Glutamatergic neuron (in vitro differentiated cells): ENCODE data around the gene PTPRN. TPM values are rescaled to one million over a fixed set of nuclear protein-coding genes. Genes with fewer than 3 reads are reported as not detected.

ENCODE experiments used
- DNase-seq: peaks from one replicate; pipeline ENCODE4 v3.0.0; 2022
- H3K27ac Mint-ChIP-seq: one replicate; pipeline ENCODE4 v1.8.0; 2020; ENCODE audit warnings: mild to moderate bottlenecking, mixed read lengths, inconsistent platforms; ENCODE audit not compliant: unreplicated experiment
- H3K27me3 Mint-ChIP-seq: one replicate; pipeline ENCODE4 v1.8.0; 2020; ENCODE audit warnings: mild to moderate bottlenecking, moderate library complexity, mixed read lengths, inconsistent platforms; ENCODE audit not compliant: unreplicated experiment
- H3K36me3 Mint-ChIP-seq: one replicate; pipeline ENCODE4 v1.8.0; 2020; ENCODE audit warnings: mild to moderate bottlenecking, mixed read lengths, inconsistent platforms; ENCODE audit not compliant: unreplicated experiment
- H3K4me1 Mint-ChIP-seq: one replicate; pipeline ENCODE4 v1.8.0; 2020; ENCODE audit warnings: mild to moderate bottlenecking, low read depth, mixed read lengths, inconsistent platforms; ENCODE audit not compliant: unreplicated experiment
- H3K4me3 Mint-ChIP-seq: one replicate; pipeline ENCODE4 v1.8.0; 2020; ENCODE audit warnings: mild to moderate bottlenecking, mixed read lengths, inconsistent platforms; ENCODE audit not compliant: unreplicated experiment
- H3K9me3 Mint-ChIP-seq: one replicate; pipeline ENCODE4 v1.8.0; 2020; ENCODE audit warnings: mild to moderate bottlenecking, moderate library complexity, mixed read lengths, inconsistent platforms; ENCODE audit not compliant: unreplicated experiment
- CTCF ChIP-seq: fragments of 200-600 bp; sonication (generic); IDR thresholded peaks from one replicate; pipeline ENCODE4 v1.5.0; 2021; ENCODE audit not compliant: partially characterized antibody, unreplicated experiment
- total RNA-seq: library from RNA; stranded (reverse); fragmentation: NEBNext Ultra II Directional; extraction: Animal tissue kit (Norgen Biotek cat#: 25700); gene quantifications from one replicate; pipeline ENCODE4 v1.2.1, GENCODE V29; 2021; ENCODE audit not compliant: unreplicated experiment

The PTPRN gene
- total RNA-seq, 1 donor from 2014 or later, result 104 TPM

GRCh38 chr2:219285373-219285735, 23.8 kb downstream of the PTPRN start:
- Mint-ChIP-seq H3K4me1 (peaks cover 24% of the 10 kb centered on the region), H3K27ac (peak overlapping the region; percentile 41), H3K4me3 (peak overlapping the region; percentile 55), H3K36me3 (no peaks in the 10 kb centered on the region), H3K27me3 (peaks cover 1% of the 10 kb centered on the region), H3K9me3 (peaks cover 3% of the 10 kb centered on the region)
- DNase-seq, result no peak
- no peak for TF ChIP-seq CTCF

- no peaks in the 10 kb centered on the region for H3K36me3 Mint-ChIP-seq
- peaks cover 26% of the 10 kb centered on the region for H3K4me1 Mint-ChIP-seq
- H3K9me3 Mint-ChIP-seq, result peaks cover 5% of the 10 kb centered on the region
- peaks cover 3% of the 10 kb centered on the region for H3K27me3 Mint-ChIP-seq
- peak overlapping the region; percentile 41 for H3K27ac Mint-ChIP-seq
- no peak overlapping the region for H3K4me3 Mint-ChIP-seq
- no peak for TF ChIP-seq CTCF
- DNase-seq, result no peak
Measured at GRCh38 chr2:219284501-219285372, 24.5 kb downstream of the PTPRN start.

GRCh38 chr2:219282943-219283581, 26.1 kb downstream of the PTPRN start:
- no peak for TF ChIP-seq CTCF
- peak overlapping the region; percentile 19 for H3K27ac Mint-ChIP-seq
- no peak for DNase-seq
- no peaks in the 10 kb centered on the region for H3K36me3 Mint-ChIP-seq
- H3K9me3 Mint-ChIP-seq, result peaks cover 11% of the 10 kb centered on the region
- H3K4me1 Mint-ChIP-seq, result peaks cover 34% of the 10 kb centered on the region
- H3K27me3 Mint-ChIP-seq, result peaks cover 3% of the 10 kb centered on the region
- peak overlapping the region; percentile 53 for H3K4me3 Mint-ChIP-seq

DNA sequence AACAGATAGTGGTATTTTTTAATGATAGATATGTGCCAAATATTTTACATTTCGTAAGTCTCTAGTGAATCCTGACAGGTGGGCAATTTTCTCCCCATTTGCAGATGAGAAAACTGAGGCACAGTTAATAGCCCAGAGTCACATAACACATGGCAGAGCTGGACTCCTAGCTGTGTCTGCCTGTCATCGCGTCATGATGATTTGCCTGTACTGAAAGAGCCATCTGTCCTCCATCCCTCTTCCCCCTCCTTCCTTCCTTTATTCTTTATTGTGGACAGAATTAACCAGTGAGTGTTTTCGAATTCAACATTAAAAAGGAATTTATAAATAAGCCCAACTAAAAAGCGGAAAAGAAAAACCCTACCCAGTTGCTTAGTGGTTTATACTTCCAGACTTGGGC, 26.8 kb downstream of the PTPRN start:
- H3K9me3 Mint-ChIP-seq, result peaks cover 13% of the 10 kb centered on the region
- H3K27me3 Mint-ChIP-seq, result peaks cover 3% of the 10 kb centered on the region
- H3K27ac Mint-ChIP-seq, result peak overlapping the region; percentile 19
- no peak for DNase-seq
- H3K36me3 Mint-ChIP-seq, result no peaks in the 10 kb centered on the region
- H3K4me3 Mint-ChIP-seq, result peak overlapping the region; percentile 53
- no peak for TF ChIP-seq CTCF
- peaks cover 40% of the 10 kb centered on the region for H3K4me1 Mint-ChIP-seq

DNA sequence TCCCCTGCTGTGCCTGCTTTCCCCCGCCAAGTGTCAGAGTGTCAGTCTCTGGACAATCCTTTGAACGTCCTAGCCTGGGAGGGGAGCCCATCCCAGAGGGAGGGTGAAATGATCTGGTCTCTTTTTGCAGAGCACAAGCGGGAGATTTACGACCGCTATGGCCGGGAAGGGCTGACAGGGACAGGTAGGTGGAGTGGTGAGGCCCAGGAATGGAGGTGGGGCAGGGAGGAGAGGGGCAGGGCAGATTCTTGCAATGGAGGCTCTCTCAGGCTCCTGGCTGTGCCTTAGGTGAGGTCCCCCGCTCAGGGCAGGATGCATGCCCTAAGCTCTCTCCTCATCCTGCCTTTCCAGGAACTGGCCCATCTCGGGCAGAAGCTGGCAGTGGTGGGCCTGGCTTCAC, 27.6 kb downstream of the PTPRN start:
- Mint-ChIP-seq H3K27me3 (peaks cover 3% of the 10 kb centered on the region), H3K36me3 (no peaks in the 10 kb centered on the region), H3K27ac (peak overlapping the region; percentile 59), H3K4me1 (peaks cover 43% of the 10 kb centered on the region), H3K9me3 (peaks cover 13% of the 10 kb centered on the region), H3K4me3 (peak overlapping the region; percentile 97)
- no peak for DNase-seq
- peak; percentile 7 for TF ChIP-seq CTCF
